NB4 (cell line): ENCODE measurements around the gene CEACAM20.

Experiments
- POLR2A ChIP-seq: IDR thresholded peaks from 2 replicates; pipeline ENCODE4 v1.6.1; 2011; ENCODE audit warnings: mild to moderate bottlenecking; ENCODE audit not compliant: insufficient read length; ENCODE audit errors: extremely low read depth
- TF ChIP-seq, protein P1 (sequence below): IDR thresholded peaks from one replicate; pipeline ENCODE4 v1.5.1; 2012; ENCODE audit warnings: low read depth, low read length

DNA sequence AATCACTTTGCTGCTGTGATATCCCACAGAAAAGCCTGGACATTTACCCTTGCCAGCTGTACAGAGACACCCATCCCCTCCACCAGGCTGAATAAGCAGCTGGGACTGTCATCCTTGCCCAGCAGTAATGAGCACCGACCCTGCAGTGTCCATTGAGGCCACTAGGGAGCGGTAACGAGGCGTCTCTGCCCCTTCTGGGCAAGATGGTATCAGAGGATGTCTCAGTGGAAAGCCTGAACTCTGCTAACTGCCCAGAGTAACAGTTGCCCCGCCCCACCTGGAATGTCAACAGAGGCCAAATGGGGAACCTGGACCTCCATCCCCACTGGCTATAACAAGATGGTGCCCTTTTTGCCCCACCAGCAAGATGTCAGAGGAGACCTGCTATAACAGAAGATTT lies 22.8 kb upstream of the CEACAM20 start:
- TF ChIP-seq, protein P1, sequence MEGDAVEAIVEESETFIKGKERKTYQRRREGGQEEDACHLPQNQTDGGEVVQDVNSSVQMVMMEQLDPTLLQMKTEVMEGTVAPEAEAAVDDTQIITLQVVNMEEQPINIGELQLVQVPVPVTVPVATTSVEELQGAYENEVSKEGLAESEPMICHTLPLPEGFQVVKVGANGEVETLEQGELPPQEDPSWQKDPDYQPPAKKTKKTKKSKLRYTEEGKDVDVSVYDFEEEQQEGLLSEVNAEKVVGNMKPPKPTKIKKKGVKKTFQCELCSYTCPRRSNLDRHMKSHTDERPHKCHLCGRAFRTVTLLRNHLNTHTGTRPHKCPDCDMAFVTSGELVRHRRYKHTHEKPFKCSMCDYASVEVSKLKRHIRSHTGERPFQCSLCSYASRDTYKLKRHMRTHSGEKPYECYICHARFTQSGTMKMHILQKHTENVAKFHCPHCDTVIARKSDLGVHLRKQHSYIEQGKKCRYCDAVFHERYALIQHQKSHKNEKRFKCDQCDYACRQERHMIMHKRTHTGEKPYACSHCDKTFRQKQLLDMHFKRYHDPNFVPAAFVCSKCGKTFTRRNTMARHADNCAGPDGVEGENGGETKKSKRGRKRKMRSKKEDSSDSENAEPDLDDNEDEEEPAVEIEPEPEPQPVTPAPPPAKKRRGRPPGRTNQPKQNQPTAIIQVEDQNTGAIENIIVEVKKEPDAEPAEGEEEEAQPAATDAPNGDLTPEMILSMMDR = peak; percentile 71
- no peak for TF ChIP-seq POLR2A
